Psoas muscle (tissue), 8 donors: ENCODE results near the gene COMMD6. TPM values are rescaled to one million over a fixed set of nuclear protein-coding genes. Genes with fewer than 3 reads are reported as not detected.

ENCODE experiments used
- ATAC-seq, 4 donors: fragments of 200-7000 bp; cut with Tn5 transposase; one replicate each; pipeline ENCODE4 v1.9.1; 2020; ENCODE audit warnings: moderate library complexity in 3 of 4, mild to moderate bottlenecking in 2 of 4
- DNase-seq, 2 donors: peaks; one replicate each; pipeline ENCODE4 v3.0.0-alpha.2; 2020
- H3K27ac ChIP-seq: fragments of 200-600 bp; one replicate; pipeline ENCODE4 v1.8.0; 2022
- H3K27me3 ChIP-seq, 3 donors: fragments of 200-600 bp in 1 of 3; one replicate each; pipeline versions ENCODE4 v1.6.1 to v1.8.0; 2013 to 2022; ENCODE audit warnings: low read length in 2 of 3, mild to moderate bottlenecking in 2 of 3, moderate library complexity in 1 of 3; ENCODE audit not compliant: insufficient read depth in 3 of 3
- H3K36me3 ChIP-seq, 2 donors: fragments of 200-600 bp in 1 of 2; one replicate each; pipeline versions ENCODE4 v1.6.1 to v1.8.0; 2013 to 2022; ENCODE audit warnings: low read depth in 1 of 2, mild to moderate bottlenecking in 1 of 2, moderate library complexity in 1 of 2; ENCODE audit not compliant: insufficient read depth in 1 of 2
- H3K4me1 ChIP-seq: fragments of 200-600 bp; one replicate; pipeline ENCODE4 v1.8.0; 2022
- H3K4me3 ChIP-seq: fragments of 200-600 bp; one replicate; pipeline ENCODE4 v1.8.0; 2022; ENCODE audit warnings: mild to moderate bottlenecking
- H3K9me3 ChIP-seq: fragments of 200-600 bp; one replicate; pipeline ENCODE4 v1.8.0; 2022
- CTCF ChIP-seq: fragments of 200-600 bp; IDR thresholded peaks from one replicate; pipeline ENCODE4 v1.8.0; 2022; ENCODE audit warnings: antibody characterized with exemption
- WGBS, 3 donors: extraction: QIAGEN DNeasy Blood & Tissue Kit; methylation state at CpG; one replicate each; pipeline versions ENCODE4 v1.1.6 to v1.1.7; 2013; 5-methylcytosine and 5-hydroxymethylcytosine counted together
- intact Hi-C, 2 donors: fragments of 100-400 bp; cut with DNase I; formaldehyde crosslinking; loops; one replicate each; pipeline versions ENCODE4 v1.11.0 to v1.14.2; 2022
- polyA plus RNA-seq, 3 donors: library from polyadenylated mRNA; stranded (reverse); fragments of 200-250 nt; gene quantifications; one replicate each; pipeline ENCODE4 v1.2.3, GENCODE V29; 2013
- total RNA-seq, 4 donors: library from RNA; stranded (reverse); fragmentation: NEBNext Ultra II Directional in 2 of 4; extraction: Animal tissue kit (Norgen Biotek cat#: 25700) in 2 of 4; gene quantifications; one replicate each; pipeline versions ENCODE4 v1.2.1 to v1.2.4, GENCODE V29; 2021 to 2023
- donor health status: healthy with polysubstance abuse.
- donor health status: DM: no; HTN: no; CAD: no; lungs with moderate emphysema.
- donor health status: Bipolar disorder and iron deficiency.
- donor health status: healthy.
- donor health status: DM: yes; HTN: yes; CAD: no.
- donor health status: DM: no; HTN: no; CAD: no.
- donor health status: DM: no; HTN: no; CAD: no.
- donor health status: DM: yes; HTN: yes; CAD: no.

COMMD6 gene
- total and polyA plus RNA-seq, 7 donors: 34.1 to 80.6 (median 46.8) TPM

DNA sequence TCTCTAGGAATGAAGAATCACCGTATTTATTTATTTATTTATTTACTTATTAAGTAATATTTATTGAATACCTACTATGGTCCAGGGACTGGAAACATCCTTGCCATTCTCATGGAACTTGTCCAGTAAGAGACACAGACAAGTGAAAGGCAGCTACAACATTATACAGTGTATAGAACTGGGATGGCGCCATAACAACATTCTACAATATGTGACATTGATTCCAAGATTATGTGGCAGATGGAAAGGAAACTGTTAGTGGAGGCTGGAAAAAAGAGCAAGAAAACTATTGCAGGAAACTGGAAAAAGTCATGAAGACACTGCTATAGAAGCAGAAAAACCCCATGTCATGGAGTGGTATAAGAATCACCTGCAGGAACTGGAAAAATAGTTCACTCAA is 46.3 kb downstream of the COMMD6 start:
- DNase-seq: no peak
- intact Hi-C loops: no loop called here
- Histone ChIP-seq H3K27me3 (no peaks in the 10 kb centered on the region), H3K27ac (no peak overlapping the region), H3K4me3 (no peak overlapping the region), H3K9me3 (no peaks in the 10 kb centered on the region), H3K36me3 (no peaks in the 10 kb centered on the region), H3K4me1 (no peaks in the 10 kb centered on the region)
- no peak for ATAC-seq
- WGBS, 3 donors: 88 to 92% (median 90%) methylated on average over 2 of the region's 2 CpGs
- TF ChIP-seq CTCF: no peak

DNA sequence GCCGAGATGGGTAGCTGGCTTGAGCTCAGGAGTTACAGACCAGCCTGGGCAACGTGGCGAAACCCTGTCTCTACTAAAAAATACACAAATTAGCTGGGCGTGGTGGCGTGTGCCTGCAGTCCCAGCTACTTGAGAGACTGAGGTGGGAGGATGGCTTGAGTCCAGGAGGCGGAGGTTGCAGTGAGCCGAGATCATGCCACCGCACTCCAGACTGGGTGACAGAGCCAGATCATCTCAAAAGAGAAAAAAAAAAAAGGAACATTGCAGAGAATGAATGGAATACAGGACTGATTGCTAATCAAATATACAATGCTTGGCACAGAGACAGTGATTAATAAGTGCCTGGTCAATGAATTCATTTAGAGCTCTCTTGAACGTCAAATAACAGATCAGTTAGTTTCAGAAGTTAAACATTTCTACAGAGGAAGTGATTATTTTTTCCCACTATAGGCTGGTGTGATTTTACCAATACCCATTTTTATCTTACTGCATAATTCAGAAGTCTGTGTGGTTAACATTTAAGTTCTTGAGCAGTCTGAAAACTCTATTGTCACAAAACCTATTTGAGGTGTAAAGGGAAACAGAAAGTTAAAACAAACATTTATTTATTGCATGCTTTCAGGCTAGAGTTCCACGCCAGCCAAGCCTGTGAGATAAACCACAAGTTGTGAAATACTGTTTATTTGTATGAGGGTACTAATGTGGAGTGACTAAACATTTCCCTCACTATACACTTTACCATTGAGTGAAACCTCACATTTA is 48.0 kb downstream of the COMMD6 start:
- 71 to 80% (median 73%) methylated on average over 10 of the region's 10 CpGs for WGBS, 3 donors
- ATAC-seq: no peak
- intact Hi-C loops: no loop called here

GRCh38 chr13:75486146-75487062 is 51.2 kb downstream of the COMMD6 start:
- ATAC-seq (no peak), DNase-seq (no peak)
- TF ChIP-seq CTCF: no peak
- Histone ChIP-seq H3K4me1 (peaks cover 10% of the 10 kb centered on the region), H3K36me3 (no peaks in the 10 kb centered on the region), H3K27me3 (no peaks in the 10 kb centered on the region), H3K27ac (no peak overlapping the region), H3K4me3 (no peak overlapping the region), H3K9me3 (no peaks in the 10 kb centered on the region)
- intact Hi-C loops: loop anchor here in 1 of 2 donors (2.0 kb wide), 1 partner anchor 56 kb away; no protein-coding TSS in a partner anchor
- WGBS, 3 donors: 56 to 75% (median 57%) methylated on average over 5 of the region's 5 CpGs

More for the DNA sequence above, 48.0 kb downstream of the COMMD6 start:
- Histone ChIP-seq H3K4me1 (no peaks in the 10 kb centered on the region), H3K27ac (no peak overlapping the region), H3K4me3 (no peak overlapping the region), H3K27me3 (no peaks in the 10 kb centered on the region), H3K36me3 (no peaks in the 10 kb centered on the region), H3K9me3 (no peaks in the 10 kb centered on the region)
- no peak for TF ChIP-seq CTCF
- DNase-seq: no peak

DNA sequence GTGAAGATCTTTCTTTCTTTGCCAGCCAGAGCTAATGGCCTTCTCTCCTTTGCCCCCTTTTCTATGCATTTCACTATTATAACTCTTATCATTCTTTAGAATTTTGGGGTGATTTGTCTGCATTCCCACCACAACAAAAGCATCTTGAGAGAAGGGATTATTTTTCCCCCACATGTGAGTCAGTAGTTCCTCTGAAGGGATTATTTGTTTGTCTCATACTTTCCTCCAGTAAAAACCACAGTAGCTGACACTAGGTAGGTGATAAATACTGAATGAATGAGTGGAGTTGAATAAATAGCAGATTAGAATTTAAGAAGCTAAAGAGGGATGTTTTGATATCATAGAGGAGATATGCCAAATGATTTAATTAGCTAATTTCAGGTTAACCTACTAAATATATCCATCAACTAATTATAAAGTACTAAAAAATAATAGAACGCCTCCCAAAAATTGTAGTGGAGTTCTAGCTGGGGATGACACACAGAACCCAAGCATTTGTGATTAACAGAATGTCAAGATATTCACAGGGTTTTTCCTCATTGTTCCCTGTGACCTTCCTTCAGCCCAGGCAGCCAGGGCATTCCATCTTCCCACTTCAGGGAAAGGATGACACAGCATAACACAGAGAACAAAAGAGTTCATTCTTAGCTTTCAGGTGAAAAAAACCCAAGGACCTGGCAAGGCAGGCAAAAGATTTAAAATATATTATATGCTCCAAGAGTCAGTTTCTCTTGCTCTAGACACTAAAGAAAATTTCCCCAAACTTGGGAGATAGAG is 52.2 kb downstream of the COMMD6 start:
- Histone ChIP-seq H3K27me3 (no peaks in the 10 kb centered on the region), H3K4me1 (peaks cover 10% of the 10 kb centered on the region), H3K4me3 (no peak overlapping the region), H3K9me3 (no peaks in the 10 kb centered on the region), H3K36me3 (no peaks in the 10 kb centered on the region), H3K27ac (no peak overlapping the region)
- ATAC-seq: no peak
- WGBS, 3 donors: 97 to 99% (median 98%) methylated on average over 1 of the region's 1 CpG
- DNase-seq: no peak
- no peak for TF ChIP-seq CTCF
- intact Hi-C loops: loop anchor here in 1 of 2 donors (2.0 kb wide), 1 partner anchor 57 kb away; no protein-coding TSS in a partner anchor
